ENCODE measurements around the gene HSDL1.
A peak's percentile ranks its signal among the peaks of the same experiment; 100 is the strongest.
"Not testable (repeated sequence)": the region's sequence is repeated elsewhere in the genome, so short reads cannot be mapped to it uniquely, and the experiment has no call there.

The HSDL1 gene

GRCh38 chr16:84138824-84139627 is 6.0 kb downstream of the HSDL1 start:
- no peak for DNase-seq (ENCODE audit: low spot score)

GRCh38 chr16:84138500-84138823 is 6.5 kb downstream of the HSDL1 start:
- DNase-seq (ENCODE audit: low spot score): no peak

- no peak for DNase-seq (ENCODE audit: low spot score)
Observed at GRCh38 chr16:84137769-84138357, 7.1 kb downstream of the HSDL1 start.

GRCh38 chr16:84137287-84137686 is 7.7 kb downstream of the HSDL1 start:
- DNase-seq (ENCODE audit: low spot score): no peak

GRCh38 chr16:84136331-84137125 is 8.4 kb downstream of the HSDL1 start:
- no peak for DNase-seq (ENCODE audit: low spot score)

GRCh38 chr16:84132527-84133285 is 12.3 kb downstream of the HSDL1 start:
- no peak for DNase-seq (ENCODE audit: low spot score)

GRCh38 chr16:84131117-84131516 is 13.9 kb downstream of the HSDL1 start:
- DNase-seq (ENCODE audit: low spot score): no peak

- DNase-seq (ENCODE audit: low spot score): no peak
Observed at GRCh38 chr16:84124257-84125073, 20.5 kb downstream of the HSDL1 start.

GRCh38 chr16:84121007-84121406 is 24.0 kb downstream of the HSDL1 start:
- DNase-seq (ENCODE audit: low spot score): no peak

GRCh38 chr16:84120023-84120422 is 25.0 kb downstream of the HSDL1 start:
- no peak for DNase-seq (ENCODE audit: low spot score)

- no peak for DNase-seq (ENCODE audit: low spot score)
Observed at GRCh38 chr16:84119368-84119767, 25.6 kb downstream of the HSDL1 start.

- DNase-seq (ENCODE audit: low spot score): not testable (repeated sequence)
Observed at GRCh38 chr16:84118315-84118714, 26.7 kb downstream of the HSDL1 start.

- DNase-seq (ENCODE audit: low spot score): peak; percentile 47
Observed at GRCh38 chr16:84117494-84117843, 27.5 kb downstream of the HSDL1 start.

- DNase-seq (ENCODE audit: low spot score): peak; percentile 98
Observed at GRCh38 chr16:84116720-84117493, 28.1 kb downstream of the HSDL1 start, which contains the start of gene MBTPS1. Gene MBTPS1 (minus strand): TSS chr16:84116942. CDS start chr16:84101783, 15,159 bp downstream.

- DNase-seq (ENCODE audit: low spot score): no peak
Observed at GRCh38 chr16:84115919-84116719, 28.9 kb downstream of the HSDL1 start.

- DNase-seq (ENCODE audit: low spot score): not testable (repeated sequence)
Observed at GRCh38 chr16:84111949-84112348, 33.0 kb downstream of the HSDL1 start.

GRCh38 chr16:84111525-84111924 is 33.5 kb downstream of the HSDL1 start:
- no peak for DNase-seq (ENCODE audit: low spot score)

- no peak for DNase-seq (ENCODE audit: low spot score)
Observed at GRCh38 chr16:84110527-84110926, 34.5 kb downstream of the HSDL1 start.

GRCh38 chr16:84109598-84110335 is 35.2 kb downstream of the HSDL1 start:
- no peak for DNase-seq (ENCODE audit: low spot score)

Data from D341Med (cell line).